GM21576 (cell line): ENCODE measurements around the gene KIF6.
"Not testable (repeated sequence)": the region's sequence is repeated elsewhere in the genome, so short reads cannot be mapped to it uniquely, and the experiment has no call there.

Experiments used
- ATAC-seq: cut with Tn5 transposase; IDR thresholded peaks from one replicate; pipeline ENCODE4 v1.9.1; 2021; ENCODE audit warnings: mild to moderate bottlenecking, moderate library complexity; ENCODE audit not compliant: unreplicated experiment

KIF6 gene

GRCh38 chr6:39515006-39515405, 210.2 kb downstream of the KIF6 start:
- ATAC-seq = no peak

- ATAC-seq = not testable (repeated sequence)
Measured at GRCh38 chr6:39509831-39510230, 215.4 kb downstream of the KIF6 start.

- no peak for ATAC-seq
Measured at GRCh38 chr6:39508515-39508914, 216.7 kb downstream of the KIF6 start.

GRCh38 chr6:39507331-39507998, 217.7 kb downstream of the KIF6 start:
- ATAC-seq = no peak

GRCh38 chr6:39502362-39502955, 222.7 kb downstream of the KIF6 start:
- not testable (repeated sequence) for ATAC-seq

GRCh38 chr6:39499053-39499452, 226.2 kb downstream of the KIF6 start:
- no peak for ATAC-seq

- ATAC-seq = no peak
Measured at GRCh38 chr6:39498096-39498495, 227.1 kb downstream of the KIF6 start.

GRCh38 chr6:39496915-39497314, 228.3 kb downstream of the KIF6 start:
- no peak for ATAC-seq

GRCh38 chr6:39496456-39496855, 228.8 kb downstream of the KIF6 start:
- ATAC-seq = no peak

- ATAC-seq = no peak
Measured at GRCh38 chr6:39495640-39496039, 229.6 kb downstream of the KIF6 start.

GRCh38 chr6:39494998-39495397, 230.2 kb downstream of the KIF6 start:
- ATAC-seq = no peak

GRCh38 chr6:39493777-39494176, 231.4 kb downstream of the KIF6 start:
- no peak for ATAC-seq

GRCh38 chr6:39493174-39493573, 232.0 kb downstream of the KIF6 start:
- ATAC-seq = no peak

- ATAC-seq = no peak
Measured at GRCh38 chr6:39490108-39490507, 235.1 kb downstream of the KIF6 start.

- no peak for ATAC-seq
Measured at GRCh38 chr6:39488255-39488879, 236.8 kb downstream of the KIF6 start.

GRCh38 chr6:39484276-39484675, 240.9 kb downstream of the KIF6 start:
- ATAC-seq = no peak

GRCh38 chr6:39479819-39480218, 245.4 kb downstream of the KIF6 start:
- not testable (repeated sequence) for ATAC-seq

- ATAC-seq = no peak
Measured at GRCh38 chr6:39476670-39477069, 248.5 kb downstream of the KIF6 start.

GRCh38 chr6:39476151-39476550, 249.1 kb downstream of the KIF6 start:
- no peak for ATAC-seq

- no peak for ATAC-seq
Measured at GRCh38 chr6:39471954-39472659, 253.1 kb downstream of the KIF6 start.

GRCh38 chr6:39470506-39470905, 254.7 kb downstream of the KIF6 start:
- ATAC-seq = no peak

- ATAC-seq = no peak
Measured at GRCh38 chr6:39468385-39468784, 256.8 kb downstream of the KIF6 start.
